Medulla oblongata (tissue), 1 donor: ENCODE measurements around the gene CCDC34.
"Not testable (repeated sequence)": the region's sequence is repeated elsewhere in the genome, so short reads cannot be mapped to it uniquely, and the experiment has no call there.

ENCODE experiments used
- DNase-seq: peaks from one replicate; pipeline ENCODE4 v3.0.0-alpha.2; 2015; ENCODE audit errors: extremely low spot score

CCDC34 gene

DNA sequence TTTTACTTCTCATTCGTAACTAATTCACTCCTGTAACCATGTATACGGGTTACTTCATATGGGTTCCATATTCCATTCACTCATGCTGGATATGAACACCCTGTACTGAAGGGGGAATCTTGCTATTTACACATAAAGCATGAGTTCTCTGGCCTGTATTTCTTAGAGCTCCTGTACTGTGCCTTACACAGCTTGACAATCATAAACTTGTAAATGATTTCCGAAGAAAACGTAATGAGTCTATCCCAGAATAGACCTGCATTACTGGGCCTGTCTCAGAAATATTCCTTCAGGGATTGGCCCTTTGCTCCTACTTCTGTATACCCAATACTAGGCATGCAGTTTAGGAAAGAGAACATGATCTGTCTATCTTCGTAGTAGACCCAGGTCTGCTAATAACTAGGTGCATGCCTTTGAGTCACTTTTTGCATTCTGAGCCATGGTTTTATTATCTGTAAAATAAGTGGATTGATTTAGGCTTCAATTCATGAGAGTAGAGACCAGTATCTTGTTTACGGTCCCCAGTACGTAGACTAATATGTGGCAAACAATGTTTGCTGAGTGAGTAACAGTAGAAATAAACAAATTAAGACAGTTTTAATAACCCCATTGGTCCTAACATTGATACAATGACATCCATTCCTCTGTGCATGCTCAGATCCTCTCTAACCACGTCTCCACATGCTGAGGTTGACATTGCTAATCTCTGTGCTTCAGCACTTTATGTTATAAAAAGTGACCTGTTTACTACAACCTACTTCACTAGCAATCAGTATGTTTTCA, 1.2 kb downstream of the CCDC34 start:
- no peak for DNase-seq

DNA sequence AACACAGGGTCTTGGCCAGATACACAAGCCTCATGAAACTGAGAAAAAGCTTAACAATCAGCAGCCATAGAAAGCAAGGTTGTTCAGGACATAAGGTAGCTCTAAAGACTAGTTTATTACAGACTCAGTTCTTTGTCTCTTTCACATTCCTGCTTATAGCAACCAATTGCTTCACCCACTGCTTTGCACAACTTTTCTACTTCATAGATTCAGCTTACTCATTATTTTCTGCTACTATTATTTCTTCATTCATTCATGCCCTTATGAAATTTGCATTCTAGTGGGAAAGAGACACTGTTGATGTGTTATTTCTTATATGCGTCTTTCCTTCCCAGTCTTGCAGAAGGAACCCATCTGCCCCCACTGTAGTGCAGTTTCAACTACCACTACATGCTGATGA, 4.7 kb downstream of the CCDC34 start:
- DNase-seq, result no peak

DNA sequence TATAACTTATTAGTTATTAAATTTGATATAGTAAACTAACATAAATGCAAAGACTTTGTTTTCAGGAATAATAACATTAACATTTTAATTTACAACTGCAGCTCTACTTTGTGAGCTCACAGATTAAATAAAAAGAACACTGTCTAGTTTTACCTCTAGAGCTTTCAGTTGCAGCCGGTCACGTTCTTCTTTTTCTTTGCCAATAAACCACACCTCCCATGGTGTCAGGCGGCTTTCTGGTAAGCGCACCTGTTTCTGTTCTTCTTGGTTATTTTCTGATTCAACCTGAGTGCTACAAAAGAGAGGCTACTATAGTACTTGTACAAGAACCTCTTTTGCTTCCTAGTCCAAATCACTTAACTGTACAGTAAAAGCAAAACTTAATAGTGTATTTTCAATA, 5.8 kb downstream of the CCDC34 start:
- DNase-seq, result no peak

DNA sequence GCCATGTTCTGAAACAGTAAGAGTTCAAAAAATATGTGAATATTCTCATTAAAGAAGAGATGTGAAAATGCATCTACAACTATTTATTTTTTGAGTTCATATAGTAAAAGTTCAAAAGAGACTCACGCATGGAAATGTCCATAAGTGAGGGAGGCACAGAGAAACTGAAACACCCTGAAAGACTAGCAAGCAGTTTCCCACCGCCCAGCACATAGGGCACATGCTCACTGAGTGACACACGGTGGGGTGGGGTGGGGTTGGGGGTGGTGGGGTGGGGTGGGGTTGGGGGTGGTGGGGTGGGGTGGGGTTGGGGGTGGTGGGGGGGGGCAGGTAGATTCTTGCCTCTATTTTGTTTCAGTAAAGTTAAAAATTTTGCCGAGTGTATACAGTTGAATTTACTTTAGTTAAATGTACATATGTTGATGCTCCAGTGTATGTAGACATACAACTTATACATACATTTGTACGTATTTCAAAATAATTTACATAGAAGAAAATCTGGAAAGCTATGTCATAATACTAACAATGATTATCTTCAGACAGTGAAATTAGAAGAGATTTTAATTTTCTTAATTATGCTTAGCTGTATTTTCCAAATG, 6.3 kb downstream of the CCDC34 start:
- DNase-seq, result no peak

DNA sequence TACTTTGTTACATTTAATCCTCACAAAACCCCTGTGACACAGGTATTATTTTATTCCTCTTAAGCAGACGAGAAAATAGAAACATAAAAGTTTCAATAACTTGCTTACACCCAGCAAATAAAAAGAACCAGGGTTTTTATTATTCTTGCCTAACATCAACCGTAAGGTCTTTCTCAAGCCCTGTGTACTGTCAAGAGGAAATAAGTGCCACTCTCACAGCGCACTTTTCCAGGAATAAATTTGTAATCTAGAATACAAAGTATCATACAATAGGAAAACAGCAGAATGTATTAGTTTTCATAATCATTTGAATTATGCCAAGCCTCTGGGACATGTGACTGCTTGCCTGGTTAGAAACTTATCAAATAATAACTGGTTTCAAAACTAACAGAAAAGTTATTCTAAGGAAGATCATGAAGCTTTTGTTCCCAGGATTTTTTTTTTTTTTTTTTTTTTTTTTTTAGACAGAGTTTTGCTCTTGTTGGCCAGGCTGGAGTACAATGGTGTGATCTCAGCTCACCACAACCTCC, 7.4 kb downstream of the CCDC34 start:
- DNase-seq, result no peak

DNA sequence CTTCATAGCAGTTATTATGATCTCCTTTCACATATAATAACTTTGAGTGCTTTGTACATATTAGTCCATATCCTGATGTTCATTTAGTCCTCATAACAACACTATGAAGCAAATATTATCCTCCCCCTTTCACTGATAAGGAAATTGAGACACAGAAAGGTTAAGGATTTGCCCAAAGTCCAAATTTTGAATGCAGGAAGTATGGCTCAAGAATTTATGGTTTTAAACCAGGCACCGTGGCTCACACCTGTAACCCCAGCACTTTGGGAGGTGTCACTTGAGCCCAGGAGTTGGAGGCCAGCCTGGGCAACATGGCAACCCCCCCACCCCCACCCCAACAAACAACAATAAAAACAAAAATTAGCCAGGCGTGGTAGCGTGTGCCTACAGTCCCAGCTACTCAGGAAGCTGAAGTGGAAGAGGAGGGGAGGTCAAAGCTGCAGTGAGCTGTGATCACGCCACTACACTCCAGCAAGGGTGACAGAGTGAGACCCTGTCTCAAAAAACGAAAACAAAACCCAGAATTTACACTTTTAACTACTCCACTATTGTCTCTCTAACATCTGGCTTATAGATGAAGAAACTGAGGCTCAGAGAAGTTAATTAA, 8.6 kb downstream of the CCDC34 start:
- DNase-seq, result no peak

DNA sequence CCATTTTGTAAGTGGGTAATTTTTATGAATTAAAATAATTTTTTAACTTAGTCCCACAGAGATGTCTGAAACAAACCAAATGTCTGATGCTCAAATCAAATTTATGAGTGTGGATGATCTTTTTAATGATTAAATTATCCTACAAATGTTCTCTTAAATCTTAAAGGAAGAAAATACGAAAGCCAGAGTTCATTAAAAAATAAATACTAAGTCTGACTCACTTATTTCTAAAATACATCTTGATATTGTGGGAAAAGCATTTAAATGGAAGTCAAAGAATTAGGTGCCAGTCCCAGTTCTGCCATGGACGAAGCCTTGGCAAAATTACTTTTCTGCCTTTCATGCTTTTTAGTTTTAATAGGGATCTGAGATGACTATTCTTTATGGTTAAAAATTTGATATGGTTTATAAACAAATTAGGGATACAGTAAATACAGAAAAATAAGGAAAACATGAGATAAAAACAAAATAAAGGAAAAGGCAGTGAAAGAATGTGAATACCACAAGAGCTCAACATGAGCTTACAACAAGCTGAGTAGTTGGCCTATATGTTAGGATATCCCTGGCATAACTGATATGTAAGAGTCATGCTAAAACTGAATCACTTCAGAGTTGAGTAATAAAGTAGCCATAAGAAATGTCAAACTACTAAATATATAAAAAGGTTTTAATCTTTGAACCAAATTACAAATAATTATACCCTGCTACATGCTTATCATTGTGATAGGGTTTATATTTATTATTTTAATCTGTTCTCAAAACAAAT, 9.2 kb downstream of the CCDC34 start:
- DNase-seq, result no peak

DNA sequence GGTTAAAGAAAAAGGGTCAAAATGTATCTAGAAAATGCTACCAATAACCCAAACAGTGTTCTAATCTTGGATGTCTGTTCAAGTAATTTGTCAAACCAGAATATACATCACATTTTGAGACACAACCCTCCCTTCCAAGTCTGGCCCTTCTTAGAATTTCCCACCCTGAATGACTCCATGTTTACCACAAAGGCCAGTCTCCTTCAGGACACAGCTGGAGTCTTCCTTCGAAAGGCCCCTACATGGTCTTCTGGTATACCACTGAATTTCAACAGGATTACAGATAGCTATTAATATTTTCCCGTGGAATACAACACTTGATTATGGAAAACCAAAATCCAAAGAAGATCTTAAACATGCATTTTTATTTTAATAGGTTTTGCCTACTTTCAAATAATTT, 10.2 kb downstream of the CCDC34 start:
- no peak for DNase-seq

DNA sequence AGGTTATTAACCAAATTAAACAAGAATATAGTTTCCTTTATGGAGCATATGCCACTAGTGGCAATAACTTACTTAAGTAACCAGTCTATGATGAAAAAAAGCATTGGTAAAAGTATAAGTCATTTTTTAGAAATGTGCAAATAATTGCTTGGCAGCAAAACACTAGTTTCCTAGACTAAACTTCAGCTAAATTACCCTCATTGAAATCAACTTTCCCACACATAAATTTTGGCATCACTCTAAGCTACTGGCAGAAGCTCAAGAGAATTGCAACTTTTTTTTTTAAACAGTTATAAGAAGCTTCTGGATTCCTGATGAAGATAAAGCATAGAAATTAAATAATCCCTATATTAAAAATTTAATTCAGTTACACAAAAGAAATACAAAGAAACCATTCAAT, 12.5 kb downstream of the CCDC34 start:
- peak; percentile 20 for DNase-seq

DNA sequence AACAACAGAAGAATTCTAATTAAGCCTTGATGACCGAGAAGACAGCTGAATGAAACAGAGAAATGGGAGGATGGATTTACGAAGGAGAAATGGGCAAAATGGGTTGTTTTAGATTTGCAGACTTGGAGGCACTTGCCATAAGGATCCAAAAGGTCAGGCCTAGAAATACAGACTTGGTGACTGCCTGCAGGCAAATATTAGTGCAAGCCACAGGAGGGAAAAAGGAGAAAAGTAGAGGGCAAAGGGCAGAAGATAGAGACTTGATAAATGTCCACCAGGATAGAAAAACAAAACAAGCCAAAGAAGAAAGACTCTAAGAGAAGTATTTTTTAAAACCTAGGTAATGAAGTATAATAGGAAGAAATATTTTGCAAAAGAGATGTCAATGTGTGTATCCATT, 13.1 kb downstream of the CCDC34 start:
- no peak for DNase-seq

DNA sequence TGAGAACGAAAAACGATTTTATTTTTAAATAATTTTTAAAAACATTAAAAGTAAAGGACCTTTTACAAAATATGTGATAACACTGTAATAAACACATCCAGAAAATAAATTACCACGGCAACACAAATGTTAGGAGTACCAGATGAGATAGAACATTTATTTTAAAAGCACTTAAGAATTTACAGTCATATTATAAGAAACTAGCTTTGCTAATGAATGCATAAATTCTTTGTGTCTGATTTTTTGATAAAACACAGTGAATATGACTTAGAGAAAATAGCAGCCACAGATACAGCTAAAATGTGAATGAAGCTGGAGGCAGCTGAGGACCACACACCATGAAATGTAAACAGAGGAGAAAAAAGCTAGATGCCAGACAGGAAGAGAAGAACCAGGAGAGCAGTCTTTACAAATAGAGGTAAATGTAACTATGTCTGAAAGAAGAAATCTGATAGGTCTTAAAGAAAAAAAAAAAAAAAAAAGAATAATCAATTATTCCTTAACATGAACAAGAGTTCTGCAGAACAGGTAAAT, 14.6 kb downstream of the CCDC34 start:
- no peak for DNase-seq

DNA sequence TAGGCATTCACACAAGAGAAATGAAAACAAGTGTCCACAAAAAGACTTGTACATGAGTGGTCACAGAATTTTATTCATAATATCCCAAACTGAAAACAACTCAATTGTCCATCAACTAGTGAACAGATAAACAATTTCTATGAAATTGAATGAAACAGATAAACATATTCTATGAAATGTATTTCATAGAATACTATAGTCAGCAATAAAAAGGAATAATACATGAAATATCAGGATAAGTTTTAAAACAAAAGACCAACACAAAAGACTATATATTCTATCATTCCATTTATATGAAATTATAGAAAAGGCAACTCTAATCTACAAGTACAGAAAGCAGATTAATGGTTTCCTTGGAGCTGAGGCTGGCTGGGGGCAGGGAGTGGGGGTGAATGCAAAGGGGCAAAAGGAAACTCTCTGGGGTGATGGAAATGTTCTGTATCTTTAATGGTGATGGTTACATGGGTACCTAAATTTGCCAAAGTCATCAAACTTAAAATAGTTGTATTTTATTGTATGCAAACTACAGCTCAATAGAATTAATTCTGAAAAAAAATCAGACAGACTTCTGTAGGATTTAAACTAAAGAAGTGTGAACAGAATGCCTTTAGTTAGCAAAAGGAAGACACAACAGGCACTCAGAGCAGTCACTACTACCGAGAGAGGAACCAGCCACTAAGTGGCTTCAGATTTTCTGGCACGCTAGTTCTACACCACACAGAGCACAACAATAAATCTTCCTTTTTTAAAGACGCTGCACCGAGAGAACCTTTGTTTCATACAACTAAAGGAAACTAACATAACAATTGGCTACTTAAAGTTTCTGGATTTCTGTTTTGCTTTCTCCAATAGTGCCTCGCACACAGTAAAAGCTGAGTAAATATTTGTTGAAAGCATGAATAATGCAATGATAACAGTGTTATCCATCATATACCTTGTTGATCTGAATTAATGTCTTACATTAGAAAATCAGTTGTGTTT, 15.4 kb downstream of the CCDC34 start:
- no peak for DNase-seq

DNA sequence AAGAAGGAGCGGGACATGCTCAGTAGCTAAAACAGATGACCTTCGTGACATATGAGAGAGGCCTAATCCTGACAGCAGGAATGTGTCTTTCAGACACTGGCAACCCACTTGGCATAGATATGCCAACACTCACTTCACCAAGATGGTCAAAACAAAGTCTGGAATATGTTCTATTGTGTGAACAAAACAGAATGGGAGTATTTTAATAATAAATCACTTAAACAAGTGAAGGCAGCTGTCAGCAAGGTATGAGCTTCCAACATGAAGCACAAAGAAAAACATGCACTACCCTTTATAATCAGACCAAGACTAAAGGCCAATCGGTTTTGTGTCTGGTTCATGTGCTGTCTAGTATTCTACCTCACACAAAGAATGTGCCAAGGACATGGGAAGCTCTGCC, 23.1 kb downstream of the CCDC34 start:
- no peak for DNase-seq

DNA sequence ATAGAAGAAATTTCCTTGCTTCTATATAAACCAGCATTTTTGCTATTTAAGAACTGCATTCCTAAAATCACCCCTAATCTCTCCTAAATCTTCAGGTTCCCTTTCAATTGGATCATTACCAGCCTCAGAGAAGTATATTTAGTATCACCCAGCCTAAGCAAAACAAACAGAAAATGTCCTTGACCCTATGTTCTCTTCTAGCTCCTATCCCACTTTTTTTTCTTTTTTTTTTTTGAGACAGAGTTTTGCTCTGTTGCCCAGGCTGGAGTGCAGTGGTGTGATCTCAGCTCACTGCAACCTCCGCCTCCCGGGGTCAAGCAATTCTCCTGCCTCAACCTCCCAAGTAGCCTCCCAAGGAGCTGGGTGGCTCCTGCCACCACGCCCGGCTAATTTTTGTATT, 28.3 kb downstream of the CCDC34 start:
- not testable (repeated sequence) for DNase-seq

DNA sequence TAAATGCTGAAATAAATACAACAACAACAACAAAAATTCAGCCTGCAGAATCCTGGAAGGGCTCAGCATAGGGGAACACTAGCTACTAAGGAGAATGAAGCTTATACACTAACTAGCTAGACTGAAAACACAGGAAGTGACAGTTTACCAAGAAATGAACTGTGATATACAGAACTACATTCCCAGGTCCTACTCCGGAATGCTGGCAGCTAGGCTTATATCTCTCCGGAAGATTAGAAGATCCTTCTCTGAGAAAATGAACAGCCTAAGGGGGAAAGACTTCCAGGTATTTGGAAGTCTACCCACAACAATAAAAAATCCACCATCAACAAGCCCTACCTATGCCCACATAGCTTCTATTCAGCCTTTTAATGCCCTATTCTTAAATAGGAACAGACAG, 31.0 kb downstream of the CCDC34 start:
- no peak for DNase-seq

DNA sequence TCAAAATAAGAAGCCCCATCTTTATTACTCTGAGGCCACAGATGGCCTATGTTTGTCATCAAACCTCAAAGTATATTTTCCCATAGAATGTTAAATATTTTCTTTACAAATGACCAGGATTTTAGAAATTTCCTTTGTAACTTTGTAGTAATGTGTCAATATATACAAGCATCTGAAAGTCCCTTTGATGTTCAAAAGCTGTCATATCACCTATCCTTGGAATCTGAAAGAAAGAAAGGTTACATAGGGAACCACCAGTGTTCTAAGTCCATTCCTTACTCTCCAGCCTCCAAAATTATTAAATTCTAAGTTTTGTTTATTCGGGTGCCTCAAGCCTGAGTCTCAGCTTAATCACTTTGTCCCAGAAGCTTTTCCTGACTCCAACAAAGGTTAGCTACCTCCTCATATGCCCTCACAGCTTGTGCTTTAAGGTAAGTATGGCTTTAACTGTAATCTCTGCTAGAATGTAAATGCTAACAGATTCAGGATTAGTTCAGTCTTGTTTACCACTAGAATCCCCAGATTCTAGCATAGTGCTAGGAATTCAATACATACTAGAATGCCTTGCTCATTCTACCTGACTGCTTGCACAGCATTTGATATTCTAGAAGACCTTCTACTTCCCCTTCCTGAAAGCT, 32.3 kb downstream of the CCDC34 start:
- DNase-seq, result no peak

DNA sequence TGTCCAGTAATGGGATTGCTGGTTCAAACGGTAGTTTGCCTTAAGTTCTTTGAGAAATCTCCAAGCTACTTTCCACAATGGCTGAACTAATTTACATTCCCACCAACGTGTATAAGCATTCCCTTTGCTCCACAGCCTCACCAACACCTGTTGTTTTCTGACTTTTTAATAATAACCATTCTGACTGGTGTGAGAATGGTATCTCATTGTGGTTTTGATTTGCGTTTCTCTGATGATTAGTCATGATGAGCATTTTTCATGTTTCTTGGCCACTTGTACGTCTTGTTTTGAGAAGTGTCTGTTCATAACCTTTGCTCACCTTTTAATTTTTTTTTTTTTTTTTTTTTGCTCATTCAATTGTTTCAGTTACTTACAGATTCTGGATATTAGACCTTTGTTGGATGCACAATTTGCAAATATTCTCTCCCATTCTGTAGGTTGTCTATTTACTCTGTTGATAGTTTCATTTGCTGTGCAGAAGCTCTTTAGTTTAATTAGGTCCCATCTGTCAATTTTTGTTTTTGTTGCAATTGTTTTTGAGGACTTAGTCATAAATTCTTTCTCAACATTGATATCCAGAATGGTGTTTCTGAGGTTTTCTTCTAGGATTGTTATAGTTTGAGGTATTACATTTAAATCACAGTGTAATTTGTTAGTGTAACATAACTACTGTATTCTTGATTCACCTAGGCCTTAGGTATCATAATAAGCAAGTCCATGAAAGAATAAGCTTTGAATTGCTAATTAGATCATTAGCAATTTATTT, 33.0 kb downstream of the CCDC34 start:
- DNase-seq, result no peak

DNA sequence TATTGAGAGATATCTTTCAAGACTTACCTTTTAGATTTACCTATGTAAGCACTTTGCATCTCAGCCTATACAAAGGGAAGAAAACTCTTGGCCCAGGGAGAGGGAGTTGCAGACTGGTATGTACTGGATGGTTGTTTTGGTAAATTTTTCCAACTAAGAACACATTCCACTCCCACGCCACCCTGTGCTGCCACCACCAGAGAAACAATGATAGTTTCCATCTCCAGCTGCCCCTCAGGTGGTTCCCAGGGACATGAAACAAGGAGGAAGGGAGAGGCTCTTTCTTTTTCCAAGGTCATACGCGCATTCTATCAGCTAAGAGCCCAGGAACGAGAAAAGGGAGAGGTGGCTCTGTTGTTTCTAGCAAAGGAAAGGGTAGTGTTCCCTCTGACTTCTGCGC, 34.4 kb downstream of the CCDC34 start:
- DNase-seq, result no peak

DNA sequence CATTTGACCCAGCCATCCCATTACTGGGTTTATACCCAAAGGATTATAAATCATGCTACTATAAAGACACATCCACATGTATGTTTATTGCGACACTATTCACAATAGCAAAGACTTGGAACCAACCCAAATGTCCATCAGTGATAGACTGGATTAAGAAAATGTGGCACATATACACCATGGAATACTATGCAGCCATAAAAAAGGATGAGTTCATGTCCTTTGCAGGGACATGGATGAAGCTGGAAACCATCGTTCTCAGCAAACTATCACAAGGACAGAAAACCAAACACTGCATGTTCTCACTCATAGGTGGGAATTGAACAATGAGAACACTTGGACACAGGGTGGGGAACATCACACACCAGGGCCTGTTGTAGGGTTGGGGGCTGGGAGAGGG, 36.0 kb downstream of the CCDC34 start:
- DNase-seq, result not testable (repeated sequence)

DNA sequence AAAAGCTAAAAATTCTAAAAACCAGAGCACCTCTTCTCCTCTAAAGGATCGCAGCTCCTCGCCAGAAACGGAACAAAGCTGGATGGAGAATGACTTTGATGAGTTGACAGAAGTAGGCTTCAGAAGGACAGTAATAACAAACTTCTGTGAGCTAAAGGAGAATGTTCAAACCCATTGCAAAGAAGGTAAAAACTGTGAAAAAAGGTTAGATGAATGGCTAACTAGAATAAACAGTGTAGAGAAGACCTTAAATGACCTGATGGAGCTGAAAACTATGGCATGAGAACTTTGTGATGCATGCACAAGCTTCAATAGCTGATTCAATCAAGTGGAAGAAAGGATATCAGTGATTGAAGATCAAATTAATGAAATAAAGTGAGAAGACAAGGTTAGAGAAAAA, 40.8 kb downstream of the CCDC34 start:
- DNase-seq, result not testable (repeated sequence)
